Measurements from ENCODE around the gene ARHGAP12.

DNA sequence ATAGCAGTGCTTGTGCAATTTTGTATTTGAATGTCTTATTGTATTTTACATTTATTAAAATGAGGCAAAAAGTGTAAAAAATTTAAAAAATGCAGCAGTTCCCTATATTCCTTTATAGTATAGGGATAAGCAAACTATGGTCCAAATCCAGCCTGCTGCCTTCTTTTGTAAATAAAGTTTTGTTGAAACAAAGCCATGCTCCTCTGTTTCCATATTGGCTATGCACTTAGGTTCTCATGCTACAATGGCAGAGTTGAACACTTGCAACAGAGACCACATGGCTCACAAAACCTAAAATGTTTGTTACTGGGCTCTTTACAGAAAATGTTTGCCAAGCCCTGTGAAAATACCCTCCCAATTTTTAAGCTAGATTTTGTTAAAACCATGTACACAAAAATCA is 50.1 kb downstream of the ARHGAP12 start:
- TF ChIP-seq, protein P1, sequence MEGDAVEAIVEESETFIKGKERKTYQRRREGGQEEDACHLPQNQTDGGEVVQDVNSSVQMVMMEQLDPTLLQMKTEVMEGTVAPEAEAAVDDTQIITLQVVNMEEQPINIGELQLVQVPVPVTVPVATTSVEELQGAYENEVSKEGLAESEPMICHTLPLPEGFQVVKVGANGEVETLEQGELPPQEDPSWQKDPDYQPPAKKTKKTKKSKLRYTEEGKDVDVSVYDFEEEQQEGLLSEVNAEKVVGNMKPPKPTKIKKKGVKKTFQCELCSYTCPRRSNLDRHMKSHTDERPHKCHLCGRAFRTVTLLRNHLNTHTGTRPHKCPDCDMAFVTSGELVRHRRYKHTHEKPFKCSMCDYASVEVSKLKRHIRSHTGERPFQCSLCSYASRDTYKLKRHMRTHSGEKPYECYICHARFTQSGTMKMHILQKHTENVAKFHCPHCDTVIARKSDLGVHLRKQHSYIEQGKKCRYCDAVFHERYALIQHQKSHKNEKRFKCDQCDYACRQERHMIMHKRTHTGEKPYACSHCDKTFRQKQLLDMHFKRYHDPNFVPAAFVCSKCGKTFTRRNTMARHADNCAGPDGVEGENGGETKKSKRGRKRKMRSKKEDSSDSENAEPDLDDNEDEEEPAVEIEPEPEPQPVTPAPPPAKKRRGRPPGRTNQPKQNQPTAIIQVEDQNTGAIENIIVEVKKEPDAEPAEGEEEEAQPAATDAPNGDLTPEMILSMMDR (IDR thresholded peaks at IDR 0.05; ENCODE audit: poor library complexity, severe bottlenecking), result no peak
- TF ChIP-seq SMC3 (conservative IDR thresholded peaks at IDR 0.05; ENCODE audit: poor library complexity) (no peak), EZH2 (IDR thresholded peaks at IDR 0.05; ENCODE audit: borderline replicate concordance, insufficient read depth, low read length, poor library complexity, severe bottlenecking) (no peak), TAF1 (IDR thresholded peaks at IDR 0.05; ENCODE audit: low read depth) (no peak), EP300 (conservative IDR thresholded peaks at IDR 0.05; ENCODE audit: poor library complexity, severe bottlenecking) (no peak)

Data from neural cell (in vitro differentiated cells).